Measurements from ENCODE around the gene OR52I2.

DNA sequence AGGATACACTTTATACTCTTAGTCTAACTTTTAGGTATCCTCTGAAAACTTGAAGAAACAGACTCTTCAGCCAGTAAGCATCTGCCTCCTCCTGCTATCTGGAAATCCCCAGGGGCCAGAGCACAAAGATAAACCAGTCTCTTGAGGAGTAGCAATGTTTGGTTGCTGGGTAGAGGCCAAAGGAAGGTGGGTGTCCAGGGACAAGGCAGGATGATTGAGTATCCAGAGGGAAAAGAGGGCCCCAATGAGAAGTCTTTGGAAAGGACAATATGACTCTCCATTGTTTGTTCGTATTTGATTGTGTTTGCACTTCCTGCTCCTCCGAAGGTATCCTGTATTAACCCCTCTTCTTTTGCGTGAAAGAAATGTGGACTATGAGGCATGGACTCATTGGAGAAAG is 7.5 kb downstream of the OR52I2 start:
- TF ChIP-seq TAF1 (IDR thresholded peaks at IDR 0.05; ENCODE audit: borderline replicate concordance, low read depth, low read length) (no peak), POLR2A (IDR thresholded peaks at IDR 0.05; ENCODE audit: low read depth, low read length) (no peak)
